RPMI8226 (cell line): ENCODE measurements around the gene TOX2.

Experiments
- DNase-seq: peaks from one replicate; pipeline ENCODE4 v3.0.0-alpha.2; 2015

The TOX2 gene

GRCh38 chr20:44113618-44114376, 199.1 kb downstream of the TOX2 start:
- no peak for DNase-seq

- DNase-seq = no peak
Measured at GRCh38 chr20:44115181-44115580, 200.5 kb downstream of the TOX2 start.

- DNase-seq = no peak
Measured at GRCh38 chr20:44115762-44116644, 201.4 kb downstream of the TOX2 start.

- DNase-seq = no peak
Measured at GRCh38 chr20:44117296-44118184, 202.9 kb downstream of the TOX2 start.

GRCh38 chr20:44118185-44119033, 203.8 kb downstream of the TOX2 start:
- DNase-seq = no peak
